H1 (cell line): ENCODE measurements around the gene PHEX. TPM values are rescaled to one million over a fixed set of nuclear protein-coding genes. Genes with fewer than 3 reads are reported as not detected.

ENCODE experiments used
- BRCA1 ChIP-seq: IDR thresholded peaks from 2 replicates; pipeline ENCODE4 v1.6.1; 2012; ENCODE audit warnings: low read depth, low read length, improper control_type of control experiment
- CBX8 ChIP-seq: fragments of 300-800, 300-1000 bp; sonication (generic); IDR thresholded peaks from 2 replicates; pipeline ENCODE4 v1.7.1; 2016; ENCODE audit warnings: low read depth, low read length, borderline replicate concordance
- CTBP2 ChIP-seq: IDR thresholded peaks from 2 replicates; pipeline ENCODE4 v1.7.0; 2011; ENCODE audit warnings: borderline replicate concordance, mild to moderate bottlenecking, moderate library complexity, mixed read lengths, low read length; ENCODE audit not compliant: insufficient read depth, insufficient read length
- CTCF ChIP-seq, 3 experiments: IDR thresholded peaks; 1 replicate in 2 of 3; 2 replicates in 1 of 3; pipeline versions ENCODE4 v1.5.1 to v1.6.1; 2011; ENCODE audit warnings: low read length in 3 of 3, mild to moderate bottlenecking in 3 of 3, inconsistent platforms in 2 of 3, low read depth in 1 of 3, moderate library complexity in 1 of 3; ENCODE audit not compliant: insufficient read depth in 1 of 3; ENCODE audit errors: control extremely low read depth in 1 of 3
- SRF ChIP-seq: IDR thresholded peaks from 2 replicates; pipeline ENCODE4 v1.6.1; 2011; ENCODE audit warnings: mild to moderate bottlenecking, low read depth, low read length, moderate library complexity
- TAF7 ChIP-seq: optimal IDR thresholded peaks from 2 replicates; pipeline ENCODE3; 2011; ENCODE audit warnings: low read depth, mild to moderate bottlenecking, inconsistent platforms, low read length, moderate library complexity, borderline replicate concordance
- ZNF274 ChIP-seq: IDR thresholded peaks from 2 replicates; pipeline ENCODE4 v1.7.0; 2012; ENCODE audit warnings: low read length, borderline replicate concordance; ENCODE audit errors: extremely low read depth
- polyA plus RNA-seq, 7 experiments: library from polyadenylated mRNA; depleted of rRNA in 3 of 7; stranded (reverse) in 5 of 7; unstranded in 2 of 7; fragments of >200 nt in 5 of 7; fragments of 200-250 nt in 2 of 7; gene quantifications; 1 replicate in 5 of 7; 2 replicates in 1 of 7; 4 replicates in 1 of 7; pipeline versions ENCODE4 v1.2.1 to v1.2.3, GENCODE V29; 2011 to 2013; ENCODE audit warnings: missing spikeins in 2 of 7, mixed read lengths in 2 of 7
- total RNA-seq: library from RNA; stranded (reverse); fragmentation: NEBNext Ultra II Directional; extraction: Animal tissue kit (Norgen Biotek cat#: 25700); gene quantifications from 2 replicates; pipeline ENCODE4 v1.2.1, GENCODE V29; 2021

The PHEX gene
- total and polyA plus RNA-seq, 2 of the 8 experiments (the other 6 are each of a cell fraction or from before 2014, with no cell fraction given): 0.03 to 0.11 TPM

GRCh38 chrX:21985332-21985777, 46.8 kb upstream of the PHEX start (continued):
- TF ChIP-seq BRCA1: no peak
- TF ChIP-seq SRF: no peak
- TF ChIP-seq ZNF274: no peak
- TF ChIP-seq TAF7: no peak
- no peak for TF ChIP-seq CBX8
- TF ChIP-seq CTCF (IDR thresholded peaks at IDR 0.05; ENCODE audit: control extremely low read depth in 1 of 3, insufficient read depth in 1 of 3, low read depth in 1 of 3, low read length in 3 of 3): peak in 2 of 3 experiments; percentile 84 to 93; a peak in 3 of 4 replicates
- no peak for TF ChIP-seq CTBP2
